Renal cortex interstitium (tissue), 11 donors: ENCODE data around the gene PPIE. TPM values are rescaled to one million over a fixed set of nuclear protein-coding genes. Genes with fewer than 3 reads are reported as not detected.

Experiments used
- DNase-seq, 11 donors: peaks; one replicate each; pipeline ENCODE4 v3.0.0-alpha.2; 2013; ENCODE audit warnings: low read depth in 9 of 11, low spot score in 4 of 11; ENCODE audit errors: extremely low read depth in 1 of 11
- polyA plus RNA-seq, 3 donors: library from polyadenylated mRNA; unstranded; fragments of 120-200 nt; gene quantifications; one replicate each; pipeline ENCODE4 v1.2.1, GENCODE V29; 2013; ENCODE audit not compliant: insufficient read length in 3 of 3

Gene PPIE
- polyA plus RNA-seq, 3 donors = 70.4 to 73.6 (median 73.4) TPM

- no peak for DNase-seq
These were observed 33.9 kb upstream of the PPIE start for GRCh38 chr1:39704757-39705156.

- no peak for DNase-seq
These were observed 31.2 kb upstream of the PPIE start for GRCh38 chr1:39707506-39707905.

GRCh38 chr1:39711104-39711965 is 27.3 kb upstream of the PPIE start:
- DNase-seq = no peak

GRCh38 chr1:39711966-39712340 is 26.7 kb upstream of the PPIE start:
- no peak for DNase-seq

GRCh38 chr1:39713557-39713956 is 25.1 kb upstream of the PPIE start:
- DNase-seq = no peak

GRCh38 chr1:39717809-39718208 is 20.9 kb upstream of the PPIE start:
- no peak for DNase-seq

GRCh38 chr1:39720094-39720999 is 18.3 kb upstream of the PPIE start:
- peak in 9 of 11 donors; percentile 36 to 77 (median 52) for DNase-seq

- no peak for DNase-seq
These were observed 17.0 kb upstream of the PPIE start for GRCh38 chr1:39721664-39722063.

GRCh38 chr1:39722495-39722894 is 16.2 kb upstream of the PPIE start:
- DNase-seq = no peak

- no peak for DNase-seq
These were observed 12.1 kb upstream of the PPIE start for GRCh38 chr1:39726600-39726999.

- no peak for DNase-seq
These were observed 11.3 kb upstream of the PPIE start for GRCh38 chr1:39727221-39727931.

- no peak for DNase-seq
These were observed 10.8 kb upstream of the PPIE start for GRCh38 chr1:39727932-39728317.

GRCh38 chr1:39729030-39729429 is 9.7 kb upstream of the PPIE start:
- DNase-seq = no peak

- DNase-seq = no peak
These were observed 8.8 kb upstream of the PPIE start for GRCh38 chr1:39729842-39730241.

- DNase-seq = no peak
These were observed 6.0 kb upstream of the PPIE start for GRCh38 chr1:39732730-39733129.

- no peak for DNase-seq
These were observed 5.5 kb upstream of the PPIE start for GRCh38 chr1:39733161-39733560.

GRCh38 chr1:39735731-39736130 is 3.0 kb upstream of the PPIE start:
- no peak for DNase-seq

- no peak for DNase-seq
These were observed 1.0 kb upstream of the PPIE start for GRCh38 chr1:39737546-39738169.

- DNase-seq = no peak
These were observed 6.5 kb downstream of the PPIE start for GRCh38 chr1:39745016-39745670.
